Fibroblast of skin of left biceps (primary cell): ENCODE data around the gene NPAS2.
A peak's percentile ranks its signal among the peaks of the same experiment; 100 is the strongest.

ENCODE experiments used
- DNase-seq, 2 experiments: peaks; one replicate each; pipeline ENCODE4 v3.0.0-alpha.2; 2013; ENCODE audit warnings: low read depth in 2 of 2

The NPAS2 gene

GRCh38 chr2:100905132-100905805, 85.3 kb downstream of the NPAS2 start:
- DNase-seq: no peak

GRCh38 chr2:100906131-100906530, 86.2 kb downstream of the NPAS2 start:
- no peak for DNase-seq

- no peak for DNase-seq
Measured at GRCh38 chr2:100906679-100907078, 86.7 kb downstream of the NPAS2 start.

- no peak for DNase-seq
Measured at GRCh38 chr2:100907832-100908231, 87.9 kb downstream of the NPAS2 start.

- DNase-seq: no peak
Measured at GRCh38 chr2:100909534-100910081, 89.7 kb downstream of the NPAS2 start.

- no peak for DNase-seq
Measured at GRCh38 chr2:100910111-100910510, 90.2 kb downstream of the NPAS2 start.

- no peak for DNase-seq
Measured at GRCh38 chr2:100919316-100919715, 99.4 kb downstream of the NPAS2 start.

- peak; percentile 93 for DNase-seq
Measured at GRCh38 chr2:100921685-100922161, 101.8 kb downstream of the NPAS2 start.

- no peak for DNase-seq
Measured at GRCh38 chr2:100923461-100924060, 103.6 kb downstream of the NPAS2 start.

- no peak for DNase-seq
Measured at GRCh38 chr2:100924122-100924519, 104.2 kb downstream of the NPAS2 start.

- DNase-seq: peak in 1 of 2 experiments; percentile 23
Measured at GRCh38 chr2:100924520-100925451, 104.8 kb downstream of the NPAS2 start.

- DNase-seq: no peak
Measured at GRCh38 chr2:100928235-100928634, 108.3 kb downstream of the NPAS2 start.

GRCh38 chr2:100929147-100929546, 109.2 kb downstream of the NPAS2 start:
- no peak for DNase-seq

GRCh38 chr2:100934504-100935371, 114.8 kb downstream of the NPAS2 start:
- no peak for DNase-seq

GRCh38 chr2:100935372-100935752, 115.4 kb downstream of the NPAS2 start:
- peak; percentile 50 to 54 for DNase-seq

- no peak for DNase-seq
Measured at GRCh38 chr2:100936070-100936741, 116.3 kb downstream of the NPAS2 start.

GRCh38 chr2:100936972-100937542, 117.1 kb downstream of the NPAS2 start:
- no peak for DNase-seq

- no peak for DNase-seq
Measured at GRCh38 chr2:100938031-100939026, 118.4 kb downstream of the NPAS2 start.

- no peak for DNase-seq
Measured at GRCh38 chr2:100939445-100939844, 119.5 kb downstream of the NPAS2 start.
